Sigmoid colon (tissue), 4 donors: ENCODE results near the gene MYH14.

Source experiments
- EP300 ChIP-seq, 4 donors: sonication (generic); formaldehyde crosslinking; IDR thresholded peaks; one replicate each; pipeline ENCODE4 v1.6.1; 2017; ENCODE audit warnings: antibody characterized with exemption in 4 of 4
- POLR2A ChIP-seq, 2 donors: fragments of 450-650 bp; IDR thresholded peaks; one replicate each; pipeline ENCODE4 v1.6.1; 2016; ENCODE audit warnings: antibody characterized with exemption in 2 of 2, mild to moderate bottlenecking in 2 of 2, moderate library complexity in 2 of 2
- POLR2AphosphoS5 ChIP-seq, 4 donors: sonication (generic); formaldehyde crosslinking; IDR thresholded peaks; one replicate each; pipeline ENCODE4 v1.6.1; 2017; ENCODE audit warnings: antibody characterized with exemption in 4 of 4
- TF ChIP-seq, protein P1 (sequence below), 4 experiments: fragments of 450-650 bp in 3 of 4; fragments of 200-600 bp in 1 of 4; IDR thresholded peaks; one replicate each; pipeline ENCODE4 v1.5.1; 2016 to 2019; ENCODE audit warnings: antibody characterized with exemption in 4 of 4, mild to moderate bottlenecking in 3 of 4, moderate library complexity in 2 of 4

DNA sequence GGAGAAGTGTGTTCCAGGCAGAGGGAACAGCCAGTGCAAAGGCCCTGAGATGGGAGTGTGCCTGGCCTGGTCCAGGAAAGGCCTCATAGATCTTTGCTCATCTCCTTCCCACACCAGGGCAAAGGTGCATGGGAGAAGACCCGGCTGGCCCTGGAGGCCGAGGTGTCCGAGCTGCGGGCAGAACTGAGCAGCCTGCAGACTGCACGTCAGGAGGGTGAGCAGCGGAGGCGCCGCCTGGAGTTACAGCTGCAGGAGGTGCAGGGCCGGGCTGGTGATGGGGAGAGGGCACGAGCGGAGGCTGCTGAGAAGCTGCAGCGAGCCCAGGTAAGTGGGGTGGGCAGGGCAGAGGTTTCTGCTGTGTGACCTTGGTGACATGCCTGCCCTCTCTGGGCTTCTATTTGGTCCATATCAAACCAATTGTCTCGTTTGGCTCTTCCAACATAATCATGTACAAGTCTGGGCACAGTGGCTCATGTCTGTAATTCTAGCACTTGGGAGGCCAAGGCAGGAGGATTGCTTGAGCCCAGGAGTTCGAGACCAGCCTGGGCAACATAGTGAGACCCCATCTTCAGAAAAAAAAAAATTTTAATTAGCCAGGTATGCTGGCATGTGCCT is 74.7 kb downstream of the MYH14 start:
- no peak for TF ChIP-seq EP300 (IDR thresholded peaks at IDR 0.05)
- TF ChIP-seq, protein P1, sequence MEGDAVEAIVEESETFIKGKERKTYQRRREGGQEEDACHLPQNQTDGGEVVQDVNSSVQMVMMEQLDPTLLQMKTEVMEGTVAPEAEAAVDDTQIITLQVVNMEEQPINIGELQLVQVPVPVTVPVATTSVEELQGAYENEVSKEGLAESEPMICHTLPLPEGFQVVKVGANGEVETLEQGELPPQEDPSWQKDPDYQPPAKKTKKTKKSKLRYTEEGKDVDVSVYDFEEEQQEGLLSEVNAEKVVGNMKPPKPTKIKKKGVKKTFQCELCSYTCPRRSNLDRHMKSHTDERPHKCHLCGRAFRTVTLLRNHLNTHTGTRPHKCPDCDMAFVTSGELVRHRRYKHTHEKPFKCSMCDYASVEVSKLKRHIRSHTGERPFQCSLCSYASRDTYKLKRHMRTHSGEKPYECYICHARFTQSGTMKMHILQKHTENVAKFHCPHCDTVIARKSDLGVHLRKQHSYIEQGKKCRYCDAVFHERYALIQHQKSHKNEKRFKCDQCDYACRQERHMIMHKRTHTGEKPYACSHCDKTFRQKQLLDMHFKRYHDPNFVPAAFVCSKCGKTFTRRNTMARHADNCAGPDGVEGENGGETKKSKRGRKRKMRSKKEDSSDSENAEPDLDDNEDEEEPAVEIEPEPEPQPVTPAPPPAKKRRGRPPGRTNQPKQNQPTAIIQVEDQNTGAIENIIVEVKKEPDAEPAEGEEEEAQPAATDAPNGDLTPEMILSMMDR (IDR thresholded peaks at IDR 0.05), result no peak
- TF ChIP-seq POLR2A (IDR thresholded peaks at IDR 0.05), result no peak
- TF ChIP-seq POLR2AphosphoS5 (IDR thresholded peaks at IDR 0.05), result no peak
